Measurements from ENCODE around the gene RSKR.

- TF ChIP-seq CTCF (IDR thresholded peaks at IDR 0.05) (no peak), EZH2 (IDR thresholded peaks at IDR 0.05) (no peak), EZH2phosphoT487 (IDR thresholded peaks at IDR 0.05) (no peak)
Measured at GRCh38 chr17:28585851-28586250, 28.1 kb downstream of the RSKR start.
